ENCODE data around the gene CYP3A7.
"Not testable (repeated sequence)": the region's sequence is repeated elsewhere in the genome, so short reads cannot be mapped to it uniquely, and the experiment has no call there.

CYP3A7 gene

GRCh38 chr7:99734987-99735386, at the start of gene CYP3A7:
TSS of gene CYP3A7 (minus strand) at chr7:99735196. CDS start at chr7:99735093, 103 bp downstream.
- no peak for DNase-seq

GRCh38 chr7:99784007-99784406, 49.0 kb upstream of the CYP3A7 start, which contains the start of gene CYP3A4:
TSS of gene CYP3A4 (minus strand) at chr7:99784184. CDS start at chr7:99784081, 103 bp downstream.
- no peak for DNase-seq

- DNase-seq, result no peak
Observed at GRCh38 chr7:99782012-99782953, 47.3 kb upstream of the CYP3A7 start.

GRCh38 chr7:99780588-99780987, 45.6 kb upstream of the CYP3A7 start:
- DNase-seq, result no peak

- DNase-seq, result no peak
Observed at GRCh38 chr7:99779949-99780348, 45.0 kb upstream of the CYP3A7 start.

GRCh38 chr7:99778880-99779279, 43.9 kb upstream of the CYP3A7 start:
- DNase-seq, result no peak

GRCh38 chr7:99773395-99773794, 38.4 kb upstream of the CYP3A7 start:
- not testable (repeated sequence) for DNase-seq

- DNase-seq, result no peak
Observed at GRCh38 chr7:99772565-99772964, 37.6 kb upstream of the CYP3A7 start.

GRCh38 chr7:99769494-99769893, 34.5 kb upstream of the CYP3A7 start:
- not testable (repeated sequence) for DNase-seq

GRCh38 chr7:99768471-99768870, 33.5 kb upstream of the CYP3A7 start:
- DNase-seq, result no peak

- no peak for DNase-seq
Observed at GRCh38 chr7:99767662-99768061, 32.7 kb upstream of the CYP3A7 start.

- peak; percentile 16 for DNase-seq
Observed at GRCh38 chr7:99766484-99767099, 31.6 kb upstream of the CYP3A7 start.

GRCh38 chr7:99764478-99764877, 29.5 kb upstream of the CYP3A7 start:
- DNase-seq, result no peak

- DNase-seq, result peak; percentile 21
Observed at GRCh38 chr7:99762680-99763327, 27.8 kb upstream of the CYP3A7 start.

- DNase-seq, result no peak
Observed at GRCh38 chr7:99755085-99755484, 20.1 kb upstream of the CYP3A7 start.

- DNase-seq, result no peak
Observed at GRCh38 chr7:99752356-99752755, 17.4 kb upstream of the CYP3A7 start.

GRCh38 chr7:99751322-99752052, 16.5 kb upstream of the CYP3A7 start:
- not testable (repeated sequence) for DNase-seq

- no peak for DNase-seq
Observed at GRCh38 chr7:99748846-99749579, 14.0 kb upstream of the CYP3A7 start.

GRCh38 chr7:99746915-99747314, 11.9 kb upstream of the CYP3A7 start:
- not testable (repeated sequence) for DNase-seq

GRCh38 chr7:99745395-99745794, 10.4 kb upstream of the CYP3A7 start:
- not testable (repeated sequence) for DNase-seq

- DNase-seq, result no peak
Observed at GRCh38 chr7:99742737-99743394, 7.9 kb upstream of the CYP3A7 start.

GRCh38 chr7:99741441-99741795, 6.4 kb upstream of the CYP3A7 start:
- no peak for DNase-seq
